GM10266 (cell line): Measurements from ENCODE around the gene ACSL3.
"Not testable (repeated sequence)": the region's sequence is repeated elsewhere in the genome, so short reads cannot be mapped to it uniquely, and the experiment has no call there.

Source experiments
- DNase-seq: peaks from one replicate; pipeline ENCODE4 v3.0.0; 2012; ENCODE audit errors: extremely low spot score
- TF ChIP-seq, protein P1 (sequence below): IDR thresholded peaks from 2 replicates; pipeline ENCODE4 v1.5.1; 2012; ENCODE audit warnings: mild to moderate bottlenecking, low read depth; ENCODE audit not compliant: control insufficient read depth, insufficient read depth; ENCODE audit errors: missing control alignments

Gene ACSL3

DNA sequence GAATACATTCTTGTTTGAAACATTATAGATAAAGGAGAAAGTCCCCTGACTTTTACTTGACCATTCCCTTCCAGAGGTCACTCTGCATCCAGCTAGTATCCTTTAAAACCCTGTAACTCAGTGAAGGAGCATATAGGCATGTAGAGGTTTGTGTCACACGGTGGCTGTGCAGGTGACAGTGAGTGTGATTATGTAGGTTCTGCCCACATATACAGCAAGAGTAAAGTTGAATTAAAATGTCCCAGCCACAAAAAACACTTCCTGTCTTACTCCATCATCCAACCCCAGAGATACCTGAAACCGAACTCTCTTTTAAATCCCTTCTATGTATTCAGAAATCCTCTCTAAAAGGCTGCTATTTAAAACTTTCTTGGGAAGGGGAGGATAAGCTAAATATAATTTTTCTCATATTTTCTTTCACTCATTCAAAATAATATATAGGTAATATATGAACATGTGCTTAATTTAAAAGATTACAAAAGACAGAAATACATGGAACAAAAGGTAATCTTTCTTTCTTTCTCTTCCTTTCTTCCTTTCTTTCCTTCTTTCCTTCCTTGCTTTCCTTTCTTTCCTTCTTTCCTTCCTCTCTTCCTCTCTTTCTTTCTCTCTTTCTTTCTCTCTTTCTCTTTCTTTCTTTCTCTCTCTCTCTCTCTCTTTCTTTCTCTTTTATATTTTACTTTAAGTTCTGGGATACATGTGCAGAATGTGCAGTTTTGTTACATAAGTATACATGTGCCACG is 20.6 kb upstream of the ACSL3 start:
- TF ChIP-seq, protein P1, sequence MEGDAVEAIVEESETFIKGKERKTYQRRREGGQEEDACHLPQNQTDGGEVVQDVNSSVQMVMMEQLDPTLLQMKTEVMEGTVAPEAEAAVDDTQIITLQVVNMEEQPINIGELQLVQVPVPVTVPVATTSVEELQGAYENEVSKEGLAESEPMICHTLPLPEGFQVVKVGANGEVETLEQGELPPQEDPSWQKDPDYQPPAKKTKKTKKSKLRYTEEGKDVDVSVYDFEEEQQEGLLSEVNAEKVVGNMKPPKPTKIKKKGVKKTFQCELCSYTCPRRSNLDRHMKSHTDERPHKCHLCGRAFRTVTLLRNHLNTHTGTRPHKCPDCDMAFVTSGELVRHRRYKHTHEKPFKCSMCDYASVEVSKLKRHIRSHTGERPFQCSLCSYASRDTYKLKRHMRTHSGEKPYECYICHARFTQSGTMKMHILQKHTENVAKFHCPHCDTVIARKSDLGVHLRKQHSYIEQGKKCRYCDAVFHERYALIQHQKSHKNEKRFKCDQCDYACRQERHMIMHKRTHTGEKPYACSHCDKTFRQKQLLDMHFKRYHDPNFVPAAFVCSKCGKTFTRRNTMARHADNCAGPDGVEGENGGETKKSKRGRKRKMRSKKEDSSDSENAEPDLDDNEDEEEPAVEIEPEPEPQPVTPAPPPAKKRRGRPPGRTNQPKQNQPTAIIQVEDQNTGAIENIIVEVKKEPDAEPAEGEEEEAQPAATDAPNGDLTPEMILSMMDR, result no peak
- DNase-seq, result no peak

DNA sequence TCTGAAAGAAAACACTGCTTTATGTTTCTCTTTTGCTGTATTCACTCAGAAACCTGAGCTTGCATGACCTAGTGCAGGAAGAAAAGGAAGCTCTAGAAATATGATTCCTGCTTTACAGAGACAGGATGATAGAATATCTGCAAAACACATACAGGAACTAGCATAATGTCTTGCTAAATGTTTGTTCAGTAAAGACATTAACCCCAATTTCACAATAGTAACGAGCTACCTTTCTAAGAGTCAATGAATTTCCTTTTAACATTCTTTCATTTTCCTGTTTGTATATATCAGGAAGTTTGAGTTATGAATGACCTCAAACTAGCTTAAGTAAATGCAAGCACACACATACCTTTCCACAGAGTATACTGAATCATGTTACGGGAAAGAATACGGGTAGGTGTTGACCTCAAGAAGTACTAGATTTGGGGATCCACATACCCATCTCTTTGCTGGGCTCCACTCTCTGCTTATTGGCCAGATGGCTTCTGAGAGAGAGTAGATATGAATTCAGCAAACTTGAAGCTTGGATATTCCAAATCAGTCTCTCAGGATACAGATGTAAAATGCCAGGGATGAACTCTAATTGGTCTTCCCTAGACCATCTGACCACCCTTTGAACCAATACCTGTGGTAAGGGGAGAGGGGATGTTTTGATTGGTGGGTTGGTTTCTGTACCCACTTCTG is 18.2 kb upstream of the ACSL3 start:
- DNase-seq, result no peak
- TF ChIP-seq, protein P1, result no peak

DNA sequence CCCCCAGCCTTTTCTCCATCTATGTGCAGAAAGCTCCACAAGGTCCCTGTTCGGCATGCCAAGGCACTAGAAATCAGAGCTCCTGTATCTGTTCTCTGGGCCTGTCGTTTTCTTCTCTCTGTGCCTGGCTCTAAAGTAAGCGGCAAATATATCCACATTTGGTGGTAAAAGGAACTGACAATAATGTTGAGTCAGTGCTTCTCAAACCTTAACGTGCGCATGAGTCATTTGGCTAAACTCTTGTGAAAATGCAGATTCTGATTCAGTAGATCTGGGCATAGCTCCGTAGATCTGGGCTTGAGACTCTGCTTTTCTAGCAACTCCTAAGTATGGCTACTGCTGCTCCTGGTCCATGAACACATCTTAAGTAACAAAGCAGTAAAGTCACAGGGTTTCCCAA is 16.5 kb upstream of the ACSL3 start:
- no peak for DNase-seq
- TF ChIP-seq, protein P1, result no peak

DNA sequence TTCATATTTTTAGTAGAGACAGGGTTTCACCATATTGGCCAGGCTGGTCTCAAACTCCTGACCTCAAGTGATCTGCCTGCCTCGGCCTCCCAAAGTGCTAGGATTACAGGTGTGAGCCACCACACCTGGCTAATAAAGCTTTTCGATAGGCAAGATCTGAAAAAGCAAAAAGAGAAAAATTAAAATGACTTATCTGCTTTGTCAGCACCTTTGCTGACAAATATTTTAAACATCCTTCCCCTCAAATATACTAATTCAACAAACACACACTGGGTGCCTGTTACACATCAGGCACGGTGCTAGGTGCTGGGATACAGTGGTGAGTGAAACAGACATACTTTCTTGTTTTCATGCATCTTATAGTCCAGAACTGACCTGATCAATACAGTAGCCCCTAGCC is 15.5 kb upstream of the ACSL3 start:
- not testable (repeated sequence) for DNase-seq

DNA sequence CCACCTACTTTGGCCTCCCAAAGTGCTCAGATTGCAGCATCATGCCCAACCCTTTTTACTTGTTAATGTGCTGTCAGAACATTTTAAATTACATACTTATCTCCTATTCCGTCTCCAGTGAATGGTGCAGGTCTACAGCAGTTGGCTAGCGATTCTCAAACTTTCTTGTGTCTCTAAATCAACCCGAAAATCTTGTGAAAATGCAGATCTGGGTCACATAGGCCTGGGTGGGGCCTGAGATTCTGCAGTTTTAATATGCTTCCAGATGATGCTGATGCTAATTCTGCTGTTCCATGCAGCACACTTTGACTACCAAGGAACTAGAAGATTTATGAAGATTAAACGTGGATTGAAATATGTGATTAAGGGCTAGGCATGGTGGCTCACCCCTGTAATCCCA is 14.8 kb upstream of the ACSL3 start:
- TF ChIP-seq, protein P1, result no peak
- no peak for DNase-seq

DNA sequence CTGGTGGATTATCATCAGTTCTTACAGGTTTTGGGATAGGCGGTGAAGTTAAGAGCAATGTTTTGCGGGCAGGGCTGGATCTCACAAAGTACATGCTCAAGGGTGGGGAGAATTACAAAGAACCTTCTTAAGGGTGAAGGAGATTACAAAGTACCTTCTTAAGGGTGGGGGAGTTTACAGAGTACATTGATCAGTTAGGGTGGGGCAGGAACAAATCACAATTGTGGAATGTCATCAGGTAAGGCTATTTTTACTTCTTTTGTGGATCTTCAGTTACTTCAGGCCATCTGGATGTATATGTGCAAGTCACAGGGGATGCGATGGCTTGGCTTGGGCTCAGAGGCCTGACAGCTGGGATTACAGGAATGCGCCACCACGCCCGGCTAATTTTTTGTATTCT is 12.8 kb upstream of the ACSL3 start:
- not testable (repeated sequence) for DNase-seq

DNA sequence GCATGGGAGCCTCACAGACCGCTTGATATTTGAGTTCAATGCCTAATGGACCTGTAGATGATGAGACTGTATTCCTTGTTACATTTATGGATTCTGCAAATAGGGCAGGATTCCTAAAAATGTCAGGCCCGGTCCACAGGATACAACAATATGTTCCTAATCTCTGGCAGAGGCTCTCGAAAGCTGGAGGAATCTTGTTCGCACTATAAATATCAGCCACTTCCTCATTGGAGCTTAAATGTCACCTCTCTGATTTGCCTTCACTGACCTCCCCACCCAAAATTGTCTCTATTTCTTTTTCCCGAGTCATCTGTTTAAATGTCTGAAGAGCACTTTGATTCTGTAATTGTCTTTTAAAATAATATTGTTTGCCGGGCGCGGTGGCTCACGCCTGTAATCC is 12.0 kb upstream of the ACSL3 start:
- TF ChIP-seq, protein P1, result no peak
- no peak for DNase-seq

DNA sequence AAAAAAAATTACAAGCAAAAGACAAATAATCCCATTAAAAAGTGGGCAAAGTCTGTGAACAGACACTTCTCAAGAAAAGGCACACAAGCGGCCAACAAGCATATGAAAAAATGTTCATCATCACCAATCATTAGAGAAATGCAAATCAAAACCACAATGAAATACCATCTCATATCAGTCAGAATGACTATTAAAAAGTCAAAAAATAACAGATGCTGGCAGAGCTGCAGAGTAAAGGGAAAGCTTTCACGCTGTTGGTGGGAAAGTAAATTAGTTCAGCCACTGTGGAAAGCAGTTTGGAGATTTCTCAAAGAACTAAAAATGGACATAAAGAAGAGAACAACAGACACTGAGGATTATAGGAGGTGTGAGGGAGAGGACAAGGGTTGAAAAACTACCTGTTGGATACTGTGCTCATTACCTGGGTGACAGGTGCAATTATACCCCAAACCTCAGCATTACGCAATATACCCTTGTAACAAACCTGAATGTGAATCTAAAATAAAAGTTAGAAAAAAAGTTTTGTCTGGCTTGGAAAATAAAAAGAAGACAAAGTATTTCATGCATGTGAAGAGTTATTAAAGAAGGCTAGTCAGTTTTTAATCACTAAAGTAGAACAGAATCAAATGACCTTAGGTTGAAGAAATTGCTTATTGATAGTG is 8.7 kb upstream of the ACSL3 start:
- DNase-seq, result no peak
- TF ChIP-seq, protein P1, result no peak
